Panc1 (cell line): Measurements from ENCODE around the gene OSER1. TPM values are rescaled to one million over a fixed set of nuclear protein-coding genes. Genes with fewer than 3 reads are reported as not detected.
A peak's percentile ranks its signal among the peaks of the same experiment; 100 is the strongest.

Experiments
- ATAC-seq: fragments of 200-7000 bp; cut with Tn5 transposase; 2 replicates; pipeline ENCODE4 v1.9.1; 2020; ENCODE audit warnings: mild to moderate bottlenecking, moderate library complexity
- BruUV-seq: library from RNA; stranded (reverse); fragments of 400-500 nt; replicated peaks from 2 replicates; lab custom pipeline; 2021; lab: Mats Ljungman, UMichigan
- CTCF ChIA-PET: fragments of 300-600 bp; sonication (Branson Sonifier 250); formaldehyde crosslinking; loops from one replicate; lab custom pipeline; 2022; ENCODE audit warnings: antibody characterized with exemption; lab: Charles Lee
- POLR2A ChIA-PET: fragments of 300-600 bp; sonication (Branson Sonifier 250); formaldehyde crosslinking; loops from one replicate; lab custom pipeline; 2022; ENCODE audit warnings: antibody characterized with exemption; lab: Charles Lee
- DNase-seq: peaks from one replicate; pipeline ENCODE4 v3.0.0-alpha.2; 2010; ENCODE audit warnings: low read depth, low spot score
- H3K27ac ChIP-seq: 2 replicates; pipeline ENCODE4 v1.5.1; 2011; ENCODE audit warnings: mild to moderate bottlenecking, low read length, inconsistent platforms
- H3K27me3 ChIP-seq: fragments of 200-500 bp; sonication (Bioruptor generic); 2 replicates; pipeline ENCODE4 v1.6.0; 2014; ENCODE audit warnings: low read length, inconsistent platforms; ENCODE audit not compliant: control insufficient read depth, insufficient read depth
- H3K36me3 ChIP-seq: fragments of 200-500 bp; sonication (Bioruptor generic); 2 replicates; pipeline ENCODE4 v1.5.1; 2014; ENCODE audit warnings: inconsistent platforms, mild to moderate bottlenecking, low read length, moderate library complexity; ENCODE audit not compliant: control insufficient read depth, insufficient read depth
- H3K4me1 ChIP-seq: 2 replicates; pipeline ENCODE4 v1.5.1; 2011; ENCODE audit warnings: inconsistent platforms, mild to moderate bottlenecking, low read length, moderate library complexity; ENCODE audit not compliant: control insufficient read depth, insufficient read depth
- H3K4me3 ChIP-seq, 2 experiments: 2 replicates each; pipeline ENCODE4 v1.5.1; 2011 to 2012; ENCODE audit warnings: low read depth in 2 of 2, low read length in 2 of 2, mild to moderate bottlenecking in 2 of 2, inconsistent platforms in 1 of 2, moderate library complexity in 1 of 2
- H3K9me3 ChIP-seq: fragments of 200-500 bp; sonication (Bioruptor generic); 2 replicates; pipeline ENCODE4 v1.5.1; 2014; ENCODE audit warnings: low read depth, mild to moderate bottlenecking, inconsistent platforms, low read length, moderate library complexity; ENCODE audit not compliant: control insufficient read depth, insufficient read depth
- POLR2AphosphoS5 ChIP-seq: IDR thresholded peaks from 2 replicates; pipeline ENCODE4 v1.6.1; 2012; ENCODE audit warnings: mild to moderate bottlenecking, low read depth, low read length, moderate library complexity
- SIN3A ChIP-seq: IDR thresholded peaks from 2 replicates; pipeline ENCODE4 v1.6.1; 2012; ENCODE audit warnings: low read depth, mild to moderate bottlenecking, low read length, moderate library complexity, borderline replicate concordance; ENCODE audit not compliant: insufficient read depth
- TCF7L2 ChIP-seq: IDR thresholded peaks from 2 replicates; pipeline ENCODE4 v1.6.1; 2011; ENCODE audit warnings: mild to moderate bottlenecking, low read depth, low read length, inconsistent platforms
- in situ Hi-C: cut with HindIII; loops from 2 replicates; pipeline ENCODE4 v1.10.0; 2016; ENCODE audit warnings: low sequenced_read_pairs, low pct_unique_long_range_greater_than_20kb
- intact Hi-C: fragments of 100-400 bp; cut with micrococcal nuclease; formaldehyde crosslinking; loops from one replicate; pipeline ENCODE4 v1.10.0; 2022; ENCODE audit not compliant: unreplicated experiment
- total RNA-seq: library from RNA; stranded (reverse); gene quantifications from one replicate; pipeline ENCODE4 v1.2.1, GENCODE V29; 2021; ENCODE audit not compliant: unreplicated experiment
- TF ChIP-seq, protein P1 (sequence below): fragments of 450-650 bp; IDR thresholded peaks from 2 replicates; pipeline ENCODE4 v1.5.1; 2017; ENCODE audit warnings: mild to moderate bottlenecking
- TF ChIP-seq, protein P2 (sequence below), 2 experiments: IDR thresholded peaks; 2 replicates each; pipeline ENCODE4 v1.6.1; 2011 to 2012; ENCODE audit warnings: low read depth in 2 of 2, control low read depth in 1 of 2, low read length in 1 of 2, mild to moderate bottlenecking in 1 of 2, moderate library complexity in 1 of 2; ENCODE audit not compliant: insufficient read depth in 1 of 2

The OSER1 gene
- total RNA-seq, 1 experiment from 2014 or later, result 37.8 TPM

- intact Hi-C loops (loop anchor here (10.0 kb wide), 1 partner anchor 392 kb away; no protein-coding TSS in a partner anchor), in situ Hi-C loops (no loop called here)
- BruUV-seq, result no TSS peak
- Histone ChIP-seq H3K27me3 (no peaks in the 10 kb centered on the region), H3K36me3 (peaks cover 7% of the 10 kb centered on the region; the same call in 1 of the 2 replicates), H3K4me1 (peaks cover 16% of the 10 kb centered on the region), H3K4me3 (no peak overlapping the region), H3K9me3 (no peaks in the 10 kb centered on the region), H3K27ac (no peak overlapping the region; the same call in 1 of the 2 replicates)
- TF ChIP-seq POLR2AphosphoS5 (no peak), SIN3A (no peak), TCF7L2 (no peak)
- TF ChIP-seq, protein P1, sequence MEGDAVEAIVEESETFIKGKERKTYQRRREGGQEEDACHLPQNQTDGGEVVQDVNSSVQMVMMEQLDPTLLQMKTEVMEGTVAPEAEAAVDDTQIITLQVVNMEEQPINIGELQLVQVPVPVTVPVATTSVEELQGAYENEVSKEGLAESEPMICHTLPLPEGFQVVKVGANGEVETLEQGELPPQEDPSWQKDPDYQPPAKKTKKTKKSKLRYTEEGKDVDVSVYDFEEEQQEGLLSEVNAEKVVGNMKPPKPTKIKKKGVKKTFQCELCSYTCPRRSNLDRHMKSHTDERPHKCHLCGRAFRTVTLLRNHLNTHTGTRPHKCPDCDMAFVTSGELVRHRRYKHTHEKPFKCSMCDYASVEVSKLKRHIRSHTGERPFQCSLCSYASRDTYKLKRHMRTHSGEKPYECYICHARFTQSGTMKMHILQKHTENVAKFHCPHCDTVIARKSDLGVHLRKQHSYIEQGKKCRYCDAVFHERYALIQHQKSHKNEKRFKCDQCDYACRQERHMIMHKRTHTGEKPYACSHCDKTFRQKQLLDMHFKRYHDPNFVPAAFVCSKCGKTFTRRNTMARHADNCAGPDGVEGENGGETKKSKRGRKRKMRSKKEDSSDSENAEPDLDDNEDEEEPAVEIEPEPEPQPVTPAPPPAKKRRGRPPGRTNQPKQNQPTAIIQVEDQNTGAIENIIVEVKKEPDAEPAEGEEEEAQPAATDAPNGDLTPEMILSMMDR, result no peak
- TF ChIP-seq, protein P2, sequence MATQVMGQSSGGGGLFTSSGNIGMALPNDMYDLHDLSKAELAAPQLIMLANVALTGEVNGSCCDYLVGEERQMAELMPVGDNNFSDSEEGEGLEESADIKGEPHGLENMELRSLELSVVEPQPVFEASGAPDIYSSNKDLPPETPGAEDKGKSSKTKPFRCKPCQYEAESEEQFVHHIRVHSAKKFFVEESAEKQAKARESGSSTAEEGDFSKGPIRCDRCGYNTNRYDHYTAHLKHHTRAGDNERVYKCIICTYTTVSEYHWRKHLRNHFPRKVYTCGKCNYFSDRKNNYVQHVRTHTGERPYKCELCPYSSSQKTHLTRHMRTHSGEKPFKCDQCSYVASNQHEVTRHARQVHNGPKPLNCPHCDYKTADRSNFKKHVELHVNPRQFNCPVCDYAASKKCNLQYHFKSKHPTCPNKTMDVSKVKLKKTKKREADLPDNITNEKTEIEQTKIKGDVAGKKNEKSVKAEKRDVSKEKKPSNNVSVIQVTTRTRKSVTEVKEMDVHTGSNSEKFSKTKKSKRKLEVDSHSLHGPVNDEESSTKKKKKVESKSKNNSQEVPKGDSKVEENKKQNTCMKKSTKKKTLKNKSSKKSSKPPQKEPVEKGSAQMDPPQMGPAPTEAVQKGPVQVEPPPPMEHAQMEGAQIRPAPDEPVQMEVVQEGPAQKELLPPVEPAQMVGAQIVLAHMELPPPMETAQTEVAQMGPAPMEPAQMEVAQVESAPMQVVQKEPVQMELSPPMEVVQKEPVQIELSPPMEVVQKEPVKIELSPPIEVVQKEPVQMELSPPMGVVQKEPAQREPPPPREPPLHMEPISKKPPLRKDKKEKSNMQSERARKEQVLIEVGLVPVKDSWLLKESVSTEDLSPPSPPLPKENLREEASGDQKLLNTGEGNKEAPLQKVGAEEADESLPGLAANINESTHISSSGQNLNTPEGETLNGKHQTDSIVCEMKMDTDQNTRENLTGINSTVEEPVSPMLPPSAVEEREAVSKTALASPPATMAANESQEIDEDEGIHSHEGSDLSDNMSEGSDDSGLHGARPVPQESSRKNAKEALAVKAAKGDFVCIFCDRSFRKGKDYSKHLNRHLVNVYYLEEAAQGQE (IDR thresholded peaks at IDR 0.05; ENCODE audit: insufficient read depth in 1 of 2, low read depth in 2 of 2, low read length in 1 of 2), result no peak
- POLR2A ChIA-PET, result interaction anchor here (0.7 kb wide), 1 partner anchor 38 kb away, joined by 4 read pairs; no protein-coding TSS in a partner anchor
- no peak for DNase-seq
- ATAC-seq, result no peak
- CTCF ChIA-PET, result no interaction called here
Observed at GRCh38 chr20:44212792-44213191, 2.2 kb upstream of the OSER1 start.

DNA sequence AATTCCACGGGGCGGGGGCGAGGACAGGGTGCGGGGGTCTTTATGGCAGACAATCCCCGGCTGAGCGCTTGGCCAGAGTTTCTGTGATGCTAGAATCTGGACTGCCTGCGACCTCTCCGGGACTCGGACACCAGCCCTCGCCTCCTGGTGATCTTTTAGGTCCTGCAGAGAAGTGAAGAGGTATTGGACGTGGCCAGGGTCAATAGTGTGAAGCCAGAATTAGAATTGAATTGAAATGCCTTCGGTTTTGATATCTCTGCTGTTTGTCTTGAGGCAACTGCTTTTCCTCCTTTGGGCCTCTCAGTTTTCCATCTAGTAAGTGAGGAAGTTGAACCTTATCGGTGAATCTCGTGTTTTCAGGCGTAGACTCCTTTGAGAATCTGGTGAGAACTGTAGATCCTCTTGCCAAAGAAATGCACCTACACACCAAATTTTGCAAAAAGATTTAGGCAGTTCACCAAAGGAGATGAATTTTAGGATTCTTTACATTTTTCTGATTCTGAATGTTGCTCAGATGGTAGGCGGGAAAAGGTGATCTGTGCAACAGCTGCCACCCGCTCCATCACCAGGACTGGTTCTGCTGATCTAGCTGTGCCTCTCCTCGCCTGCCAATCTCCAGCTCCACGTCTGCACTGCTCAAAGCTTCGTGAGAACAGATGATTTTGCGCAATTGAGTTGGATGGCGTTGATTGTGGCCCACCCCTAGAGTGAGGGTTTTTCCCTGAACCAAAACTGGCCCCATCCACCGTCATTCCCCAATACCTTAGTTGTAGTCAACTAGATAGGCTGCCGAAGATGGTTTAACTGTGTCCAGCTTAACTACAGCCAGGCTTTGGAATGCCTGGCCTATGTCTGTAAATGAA is 837 bp upstream of the OSER1 start:
- TF ChIP-seq POLR2AphosphoS5 (no peak), TCF7L2 (no peak), SIN3A (no peak)
- TF ChIP-seq, protein P1, result no peak
- TF ChIP-seq, protein P2 (IDR thresholded peaks at IDR 0.05; ENCODE audit: insufficient read depth in 1 of 2, low read depth in 2 of 2, low read length in 1 of 2), result no peak
- ATAC-seq (peak; percentile 6; the same call in 1 of the 2 replicates), DNase-seq (no peak)
- H3K27ac ChIP-seq, result peak overlapping the region; percentile 92
- ChIA-PET CTCF (no interaction called here), POLR2A (no interaction called here)
- H3K4me1 ChIP-seq, result peaks cover 29% of the 10 kb centered on the region
- H3K36me3 ChIP-seq, result peaks cover 7% of the 10 kb centered on the region; the same call in 1 of the 2 replicates
- in situ Hi-C loops, result no loop called here
- H3K9me3 ChIP-seq, result no peaks in the 10 kb centered on the region
- intact Hi-C loops, result loop anchor here (10.0 kb wide), 1 partner anchor 393 kb away; no protein-coding TSS in a partner anchor
- no peaks in the 10 kb centered on the region for H3K27me3 ChIP-seq
- TSS peak; percentile 95 for BruUV-seq
- H3K4me3 ChIP-seq, result peak overlapping the region; percentile 74 to 100
